Mesendoderm (in vitro differentiated cells): Measurements from ENCODE around the gene TAX1BP3.
A peak's percentile ranks its signal among the peaks of the same experiment; 100 is the strongest.

Experiments
- DNase-seq: peaks from one replicate; pipeline ENCODE4 v3.0.0; 2013
- H2AK5ac ChIP-seq: 2 replicates; pipeline ENCODE4 v1.6.1; 2013; ENCODE audit warnings: low read length, inconsistent platforms
- H2BK120ac ChIP-seq: 2 replicates; pipeline ENCODE4 v1.6.1; 2013; ENCODE audit warnings: low read depth, mild to moderate bottlenecking, low read length, moderate library complexity, mixed read lengths
- H2BK15ac ChIP-seq: replicated peaks from 2 replicates; pipeline ENCODE4 v1.6.1; 2013; ENCODE audit warnings: low read depth, mild to moderate bottlenecking, moderate library complexity
- H2BK5ac ChIP-seq: 2 replicates; pipeline ENCODE4 v1.6.1; 2013; ENCODE audit warnings: low read length, inconsistent platforms
- H3K18ac ChIP-seq: 2 replicates; pipeline ENCODE4 v1.6.1; 2013; ENCODE audit warnings: mild to moderate bottlenecking, low read length, mixed read lengths
- H3K23ac ChIP-seq: one replicate; pipeline ENCODE4 v1.6.1; 2013; ENCODE audit warnings: low read length
- H3K27ac ChIP-seq: 2 replicates; pipeline ENCODE4 v1.5.1; 2013; ENCODE audit warnings: low read depth, mild to moderate bottlenecking, inconsistent platforms, low read length, moderate library complexity
- H3K27me3 ChIP-seq: 2 replicates; pipeline ENCODE4 v1.6.1; 2013; ENCODE audit warnings: low read length, control low read depth, mild to moderate bottlenecking, inconsistent platforms; ENCODE audit not compliant: insufficient read depth, poor library complexity
- H3K36me3 ChIP-seq: 2 replicates; pipeline ENCODE4 v1.6.1; 2013; ENCODE audit warnings: low read length, inconsistent platforms; ENCODE audit not compliant: control insufficient read depth, insufficient read depth
- H3K4ac ChIP-seq: one replicate; pipeline ENCODE4 v1.6.1; 2013; ENCODE audit warnings: low read depth, mild to moderate bottlenecking, low read length, moderate library complexity
- H3K4me1 ChIP-seq: 2 replicates; pipeline ENCODE4 v1.6.1; 2013; ENCODE audit warnings: low read depth, low read length, inconsistent platforms; ENCODE audit not compliant: control insufficient read depth
- H3K4me2 ChIP-seq: 2 replicates; pipeline ENCODE4 v1.6.1; 2013; ENCODE audit warnings: low read length
- H3K4me3 ChIP-seq: 2 replicates; pipeline ENCODE4 v1.5.1; 2013; ENCODE audit warnings: mild to moderate bottlenecking, low read length
- H3K56ac ChIP-seq: one replicate; pipeline ENCODE4 v1.6.1; 2013; ENCODE audit warnings: low read length
- H3K79me1 ChIP-seq: 2 replicates; pipeline ENCODE4 v1.6.1; 2013; ENCODE audit warnings: low read length, inconsistent platforms
- H3K79me2 ChIP-seq: 2 replicates; pipeline ENCODE4 v1.6.1; 2013; ENCODE audit warnings: mild to moderate bottlenecking, low read length; ENCODE audit not compliant: control insufficient read depth, insufficient read depth
- H3K9ac ChIP-seq: 2 replicates; pipeline ENCODE4 v1.6.1; 2013; ENCODE audit warnings: low read length, inconsistent platforms
- H4K5ac ChIP-seq: one replicate; pipeline ENCODE4 v1.6.1; 2013; ENCODE audit warnings: low read length
- H4K8ac ChIP-seq: one replicate; pipeline ENCODE4 v1.6.1; 2013; ENCODE audit warnings: low read depth, mild to moderate bottlenecking, control low read depth, low read length, moderate library complexity
- WGBS: extraction: QIAGEN DNeasy Blood & Tissue Kit; methylation state at CpG from one replicate; pipeline ENCODE4 v1.1.7; 2013; ENCODE audit warnings: low lambda C conversion rate, missing lambda C conversion rate; ENCODE audit not compliant: insufficient coverage; ENCODE audit errors: extremely low coverage; 5-methylcytosine and 5-hydroxymethylcytosine counted together

Gene TAX1BP3

GRCh38 chr17:3669085-3669347 is 638 bp upstream of the TAX1BP3 start:
- Histone ChIP-seq H2BK15ac (no peak overlapping the region), H3K4me1 (no peaks in the 10 kb centered on the region), H3K27ac (no peak overlapping the region), H3K9ac (peak overlapping the region; percentile 88), H4K8ac (no peak overlapping the region), H3K4ac (no peak overlapping the region), H3K18ac (peak overlapping the region; percentile 35), H2AK5ac (no peak overlapping the region), H3K4me3 (peak overlapping the region; percentile 84), H4K5ac (no peak overlapping the region), H3K79me2 (peaks cover 20% of the 10 kb centered on the region), H3K79me1 (peaks cover 16% of the 10 kb centered on the region), H2BK5ac (no peak overlapping the region), H2BK120ac (no peak overlapping the region), H3K56ac (peak overlapping the region; percentile 81), H3K23ac (no peak overlapping the region), H3K4me2 (peak overlapping the region; percentile 12), H3K27me3 (no peaks in the 10 kb centered on the region), H3K36me3 (no peaks in the 10 kb centered on the region)
- no peak for DNase-seq
- WGBS, result no CpG with 5 or more reads among the region's 32 CpGs

- H3K18ac ChIP-seq, result peak overlapping the region; percentile 69
- H3K4me2 ChIP-seq, result peak overlapping the region; percentile 97
- no peaks in the 10 kb centered on the region for H3K27me3 ChIP-seq
- peak overlapping the region; percentile 76 for H2BK5ac ChIP-seq
- H3K9ac ChIP-seq, result peak overlapping the region; percentile 96
- no CpG with 5 or more reads among the region's 39 CpGs for WGBS
- DNase-seq, result peak; percentile 92
- no peak overlapping the region for H4K5ac ChIP-seq
- H2BK120ac ChIP-seq, result peak overlapping the region; percentile 14
- no peak overlapping the region for H4K8ac ChIP-seq
- H3K79me2 ChIP-seq, result peaks cover 20% of the 10 kb centered on the region
- peak overlapping the region; percentile 83 for H3K4ac ChIP-seq
- H3K4me1 ChIP-seq, result no peaks in the 10 kb centered on the region
- H3K27ac ChIP-seq, result peak overlapping the region; percentile 93
- H3K56ac ChIP-seq, result peak overlapping the region; percentile 97
- H3K4me3 ChIP-seq, result peak overlapping the region; percentile 25
- peak overlapping the region; percentile 54 for H2AK5ac ChIP-seq
- H2BK15ac ChIP-seq, result no peak overlapping the region
- peak overlapping the region; percentile 97 for H3K23ac ChIP-seq
- peaks cover 16% of the 10 kb centered on the region for H3K79me1 ChIP-seq
- H3K36me3 ChIP-seq, result no peaks in the 10 kb centered on the region
These were observed 756 bp downstream of the TAX1BP3 start for GRCh38 chr17:3667366-3668278.

- DNase-seq, result no peak
- H3K9ac ChIP-seq, result no peak overlapping the region
- no peak overlapping the region for H2AK5ac ChIP-seq
- H3K4me2 ChIP-seq, result no peak overlapping the region
- H3K18ac ChIP-seq, result no peak overlapping the region
- no peak overlapping the region for H3K27ac ChIP-seq
- no peak overlapping the region for H3K56ac ChIP-seq
- peaks cover 16% of the 10 kb centered on the region for H3K79me1 ChIP-seq
- no peak overlapping the region for H3K4me3 ChIP-seq
- H3K23ac ChIP-seq, result no peak overlapping the region
- no peaks in the 10 kb centered on the region for H3K4me1 ChIP-seq
- no peaks in the 10 kb centered on the region for H3K36me3 ChIP-seq
- H3K4ac ChIP-seq, result no peak overlapping the region
- H2BK15ac ChIP-seq, result no peak overlapping the region
- H3K79me2 ChIP-seq, result peaks cover 20% of the 10 kb centered on the region
- no peaks in the 10 kb centered on the region for H3K27me3 ChIP-seq
- H4K8ac ChIP-seq, result no peak overlapping the region
- H4K5ac ChIP-seq, result no peak overlapping the region
- H2BK120ac ChIP-seq, result no peak overlapping the region
- WGBS, result no CpG with 5 or more reads among the region's 6 CpGs
- H2BK5ac ChIP-seq, result no peak overlapping the region
These were observed 1.9 kb downstream of the TAX1BP3 start for GRCh38 chr17:3666516-3666915.

GRCh38 chr17:3665834-3666233 is 2.5 kb downstream of the TAX1BP3 start:
- no peak for DNase-seq
- H4K8ac ChIP-seq, result no peak overlapping the region
- H3K4ac ChIP-seq, result no peak overlapping the region
- no peaks in the 10 kb centered on the region for H3K27me3 ChIP-seq
- WGBS, result no CpG with 5 or more reads among the region's 5 CpGs
- H4K5ac ChIP-seq, result no peak overlapping the region
- H2BK15ac ChIP-seq, result no peak overlapping the region
- no peak overlapping the region for H3K9ac ChIP-seq
- no peak overlapping the region for H3K18ac ChIP-seq
- no peak overlapping the region for H3K23ac ChIP-seq
- H3K36me3 ChIP-seq, result no peaks in the 10 kb centered on the region
- no peak overlapping the region for H3K56ac ChIP-seq
- H2BK5ac ChIP-seq, result no peak overlapping the region
- no peak overlapping the region for H3K4me2 ChIP-seq
- no peak overlapping the region for H2AK5ac ChIP-seq
- H2BK120ac ChIP-seq, result no peak overlapping the region
- H3K4me1 ChIP-seq, result no peaks in the 10 kb centered on the region
- H3K79me2 ChIP-seq, result peaks cover 20% of the 10 kb centered on the region
- H3K79me1 ChIP-seq, result peaks cover 16% of the 10 kb centered on the region
- no peak overlapping the region for H3K4me3 ChIP-seq
- no peak overlapping the region for H3K27ac ChIP-seq

GRCh38 chr17:3663102-3664011 is 5.0 kb downstream of the TAX1BP3 start:
- no CpG with 5 or more reads among the region's 33 CpGs for WGBS
- H3K27ac ChIP-seq, result no peak overlapping the region
- DNase-seq, result no peak

More at GRCh38 chr17:3663102-3664011, 5.0 kb downstream of the TAX1BP3 start:
- Histone ChIP-seq H2AK5ac (no peak overlapping the region), H3K4ac (no peak overlapping the region), H3K23ac (no peak overlapping the region), H2BK120ac (no peak overlapping the region), H3K4me2 (no peak overlapping the region), H3K27me3 (no peaks in the 10 kb centered on the region), H4K5ac (no peak overlapping the region), H3K9ac (no peak overlapping the region), H3K18ac (no peak overlapping the region), H3K4me3 (no peak overlapping the region), H3K36me3 (no peaks in the 10 kb centered on the region), H3K56ac (no peak overlapping the region), H3K79me2 (peaks cover 7% of the 10 kb centered on the region), H2BK15ac (no peak overlapping the region), H3K4me1 (no peaks in the 10 kb centered on the region), H4K8ac (no peak overlapping the region), H3K79me1 (peaks cover 12% of the 10 kb centered on the region), H2BK5ac (no peak overlapping the region)
